ENCODE measurements around the gene ATP5MC2. TPM values are rescaled to one million over a fixed set of nuclear protein-coding genes. Genes with fewer than 3 reads are reported as not detected.

Gene ATP5MC2
- total and polyA plus RNA-seq, 9 of the 15 experiments (the other 6 are each of a cell fraction or from before 2014, with no cell fraction given), result 314 to 1,208 (median 468) TPM

DNA sequence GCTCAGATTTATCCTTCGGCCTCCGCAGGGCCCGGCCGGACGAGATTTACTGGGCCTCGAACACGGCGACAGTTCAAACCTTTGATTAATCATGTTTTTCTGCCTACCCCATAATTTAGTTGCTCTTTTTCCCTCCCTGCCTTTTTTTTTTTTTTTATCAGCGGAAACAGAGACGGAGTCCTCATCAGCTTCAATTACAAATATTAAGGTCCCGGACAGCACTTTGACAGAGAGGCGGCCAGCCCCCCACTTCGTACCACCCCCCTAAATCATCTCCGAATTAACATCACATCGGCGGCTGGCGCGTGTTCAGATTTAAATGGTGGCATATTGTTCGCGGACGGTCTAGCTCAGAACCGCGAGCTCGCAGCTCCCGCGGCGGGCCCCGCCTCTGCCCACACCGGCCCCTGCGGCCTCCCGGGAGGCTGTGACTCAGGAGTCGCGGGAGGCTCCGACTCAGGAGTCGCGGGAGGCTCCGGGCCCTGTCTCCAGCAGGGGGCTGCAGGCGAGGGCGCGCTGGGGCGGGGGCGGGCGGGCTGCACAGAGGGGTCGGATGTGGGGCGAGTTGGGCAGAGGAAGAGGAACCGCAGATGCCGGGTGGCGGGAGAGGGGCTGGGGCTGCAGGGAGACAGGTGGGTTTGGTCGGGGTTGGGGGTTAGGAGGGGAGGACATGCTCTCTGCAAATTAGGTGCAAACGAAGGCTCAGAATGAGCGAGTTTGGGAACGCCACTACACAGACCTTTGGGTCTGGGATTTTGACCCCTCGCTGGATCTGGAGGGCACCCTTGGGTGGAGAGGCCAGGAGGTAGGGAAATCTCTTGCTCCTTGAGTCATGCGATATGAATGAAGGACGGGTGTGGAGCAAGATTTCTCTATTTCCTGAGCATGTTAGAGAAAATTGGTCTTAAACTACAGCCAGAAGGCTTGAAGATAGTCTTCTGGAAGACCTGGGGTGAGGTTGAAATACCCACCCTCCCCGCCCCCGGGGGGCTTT lies 19.6 kb upstream of the ATP5MC2 start:
- H3K4me3 ChIP-seq, result no peak overlapping the region
- FAIRE-seq, result no peak
- TF ChIP-seq, protein P1, sequence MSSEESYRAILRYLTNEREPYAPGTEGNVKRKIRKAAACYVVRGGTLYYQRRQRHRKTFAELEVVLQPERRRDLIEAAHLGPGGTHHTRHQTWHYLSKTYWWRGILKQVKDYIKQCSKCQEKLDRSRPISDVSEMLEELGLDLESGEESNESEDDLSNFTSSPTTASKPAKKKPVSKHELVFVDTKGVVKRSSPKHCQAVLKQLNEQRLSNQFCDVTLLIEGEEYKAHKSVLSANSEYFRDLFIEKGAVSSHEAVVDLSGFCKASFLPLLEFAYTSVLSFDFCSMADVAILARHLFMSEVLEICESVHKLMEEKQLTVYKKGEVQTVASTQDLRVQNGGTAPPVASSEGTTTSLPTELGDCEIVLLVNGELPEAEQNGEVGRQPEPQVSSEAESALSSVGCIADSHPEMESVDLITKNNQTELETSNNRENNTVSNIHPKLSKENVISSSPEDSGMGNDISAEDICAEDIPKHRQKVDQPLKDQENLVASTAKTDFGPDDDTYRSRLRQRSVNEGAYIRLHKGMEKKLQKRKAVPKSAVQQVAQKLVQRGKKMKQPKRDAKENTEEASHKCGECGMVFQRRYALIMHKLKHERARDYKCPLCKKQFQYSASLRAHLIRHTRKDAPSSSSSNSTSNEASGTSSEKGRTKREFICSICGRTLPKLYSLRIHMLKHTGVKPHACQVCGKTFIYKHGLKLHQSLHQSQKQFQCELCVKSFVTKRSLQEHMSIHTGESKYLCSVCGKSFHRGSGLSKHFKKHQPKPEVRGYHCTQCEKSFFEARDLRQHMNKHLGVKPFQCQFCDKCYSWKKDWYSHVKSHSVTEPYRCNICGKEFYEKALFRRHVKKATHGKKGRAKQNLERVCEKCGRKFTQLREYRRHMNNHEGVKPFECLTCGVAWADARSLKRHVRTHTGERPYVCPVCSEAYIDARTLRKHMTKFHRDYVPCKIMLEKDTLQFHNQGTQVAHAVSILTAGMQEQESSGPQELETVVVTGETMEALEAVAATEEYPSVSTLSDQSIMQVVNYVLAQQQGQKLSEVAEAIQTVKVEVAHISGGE (CRISPR knock-in tag; IDR thresholded peaks at IDR 0.05), result no peak
- no peak for TF ChIP-seq NFIX (CRISPR knock-in tag; IDR thresholded peaks at IDR 0.05; ENCODE audit: low read depth)
- peak; percentile 44 for TF ChIP-seq EGR1 (conservative IDR thresholded peaks at IDR 0.05)
- TF ChIP-seq ZNF79 (CRISPR knock-in tag; IDR thresholded peaks at IDR 0.05; ENCODE audit: low read depth), result no peak
- no peak for TF ChIP-seq MCM3 (IDR thresholded peaks at IDR 0.05)
- TF ChIP-seq NFRKB (IDR thresholded peaks at IDR 0.05; ENCODE audit: low read depth), result no peak
- TF ChIP-seq CTBP1 (IDR thresholded peaks at IDR 0.05; ENCODE audit: borderline replicate concordance), result no peak
- TF ChIP-seq TCFL5 (CRISPR knock-in tag; conservative IDR thresholded peaks at IDR 0.05), result no peak
- no peak for TF ChIP-seq PRDM10 (IDR thresholded peaks at IDR 0.05; ENCODE audit: partially characterized antibody)
- TF ChIP-seq ZNF644 (tag; IDR thresholded peaks at IDR 0.05; ENCODE audit: low read depth), result no peak

More for the DNA sequence above, 19.6 kb upstream of the ATP5MC2 start:
- CTCF ChIA-PET (ENCODE audit: low intra/inter-chr PET ratio), result interaction anchor here (0.6 kb wide), 1 partner anchor 53 kb away, joined by 4 read pairs; no protein-coding TSS in a partner anchor
- H2AFZ ChIP-seq (ENCODE audit: low read depth, low read length), result no peak overlapping the region
- POLR2A ChIA-PET, result interaction anchor here (0.6 to 0.8 kb wide), 3 partner anchors 24 to 904 kb away, joined by 3 to 4 read pairs (median 3); no protein-coding TSS in a partner anchor
- H3K4me1 ChIP-seq (replicated peaks in 1 of 2; ENCODE audit: control insufficient read depth in 2 of 2, insufficient read depth in 2 of 2, low read length in 2 of 2), result peaks cover 0 to 11% of the 10 kb centered on the region in 2 experiments; a peak in 2 of 5 replicates
- no peak overlapping the region for H3K27ac ChIP-seq (ENCODE audit: extremely low read depth, low read depth, low read length)
- DNase-seq (ENCODE audit: extremely low read depth in 1 of 4, low spot score in 3 of 4) (peak; percentile 37 to 67 (median 56)), ATAC-seq (peak; percentile 78)
- H3K4me2 ChIP-seq (ENCODE audit: insufficient read depth, low read length), result no peak overlapping the region
- H4K20me1 ChIP-seq (replicated peaks; ENCODE audit: control insufficient read depth, insufficient read depth, low read length), result peaks cover 11% of the 10 kb centered on the region; the same call in 1 of the 2 replicates
- peaks cover 54 to 60% of the 10 kb centered on the region in 2 experiments for H3K27me3 ChIP-seq (ENCODE audit: control insufficient read depth in 2 of 2, insufficient read depth in 2 of 2, low read length in 2 of 2)
- no peaks in the 10 kb centered on the region for H3K9me1 ChIP-seq (ENCODE audit: control insufficient read depth, insufficient read depth, low read length)
- in situ Hi-C loops (cut with MboI), result loop anchor here (10.0 kb wide), 1 partner anchor 509 kb away; no protein-coding TSS in a partner anchor
- H3K9ac ChIP-seq (ENCODE audit: insufficient read depth in 1 of 2, low read depth in 2 of 2, low read length in 2 of 2), result no peak overlapping the region
- H3K79me2 ChIP-seq (ENCODE audit: control insufficient read depth, insufficient read depth, low read length), result no peaks in the 10 kb centered on the region
- no peaks in the 10 kb centered on the region for H3K9me3 ChIP-seq (replicated peaks; ENCODE audit: control insufficient read depth, insufficient read depth, low read depth, low read length)
- intact Hi-C loops (cut with micrococcal nuclease), result no loop called here
- 8% methylated on average over 31 of the region's 57 CpGs for WGBS (ENCODE audit: insufficient coverage, low coverage, missing lambda C conversion rate)
- no TSS peak for BruUV-seq (replicated peaks)
- no peaks in the 10 kb centered on the region for H3K36me3 ChIP-seq (ENCODE audit: control insufficient read depth, insufficient read depth, low read length)

All from K562 (cell line).